ENCODE results near the gene UPF2.

DNA sequence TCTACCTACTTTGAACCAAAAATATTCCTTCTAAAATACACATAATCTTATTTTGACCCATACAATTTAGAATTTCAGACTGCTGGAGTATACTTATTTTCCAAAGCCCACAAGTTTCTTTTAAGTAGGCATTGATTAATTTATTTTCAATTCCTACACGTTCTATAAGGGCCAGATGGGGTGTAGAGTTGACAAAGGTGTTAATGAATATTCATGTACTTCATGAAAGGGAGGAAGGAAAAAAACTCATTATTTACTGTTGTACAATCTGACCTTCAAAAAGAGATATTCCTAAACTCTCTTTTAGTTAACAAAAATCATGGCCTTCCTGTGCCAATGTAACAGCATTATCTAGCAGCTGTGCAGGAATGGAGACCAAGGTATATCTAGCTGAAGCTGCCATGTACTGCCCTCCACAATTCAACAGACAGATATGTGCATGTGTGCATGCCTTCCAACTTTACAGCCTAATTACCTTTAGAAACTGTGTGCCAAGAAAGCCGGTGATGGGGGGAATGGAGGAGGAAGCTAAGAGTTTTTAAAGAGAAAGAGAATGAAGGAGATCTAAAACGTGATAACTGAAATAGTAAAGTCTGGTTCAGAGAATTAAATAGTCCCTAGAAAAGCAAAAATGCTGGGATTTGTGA is 108.9 kb downstream of the UPF2 start:
- TF ChIP-seq, protein P1, sequence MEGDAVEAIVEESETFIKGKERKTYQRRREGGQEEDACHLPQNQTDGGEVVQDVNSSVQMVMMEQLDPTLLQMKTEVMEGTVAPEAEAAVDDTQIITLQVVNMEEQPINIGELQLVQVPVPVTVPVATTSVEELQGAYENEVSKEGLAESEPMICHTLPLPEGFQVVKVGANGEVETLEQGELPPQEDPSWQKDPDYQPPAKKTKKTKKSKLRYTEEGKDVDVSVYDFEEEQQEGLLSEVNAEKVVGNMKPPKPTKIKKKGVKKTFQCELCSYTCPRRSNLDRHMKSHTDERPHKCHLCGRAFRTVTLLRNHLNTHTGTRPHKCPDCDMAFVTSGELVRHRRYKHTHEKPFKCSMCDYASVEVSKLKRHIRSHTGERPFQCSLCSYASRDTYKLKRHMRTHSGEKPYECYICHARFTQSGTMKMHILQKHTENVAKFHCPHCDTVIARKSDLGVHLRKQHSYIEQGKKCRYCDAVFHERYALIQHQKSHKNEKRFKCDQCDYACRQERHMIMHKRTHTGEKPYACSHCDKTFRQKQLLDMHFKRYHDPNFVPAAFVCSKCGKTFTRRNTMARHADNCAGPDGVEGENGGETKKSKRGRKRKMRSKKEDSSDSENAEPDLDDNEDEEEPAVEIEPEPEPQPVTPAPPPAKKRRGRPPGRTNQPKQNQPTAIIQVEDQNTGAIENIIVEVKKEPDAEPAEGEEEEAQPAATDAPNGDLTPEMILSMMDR (IDR thresholded peaks at IDR 0.05), result no peak
- no peak for TF ChIP-seq POLR2A (IDR thresholded peaks at IDR 0.05)

Measured in thyroid gland (tissue), 4 donors.